HepG2 (cell line): Measurements from ENCODE around the gene ZBTB8OS. TPM values are rescaled to one million over a fixed set of nuclear protein-coding genes. Genes with fewer than 3 reads are reported as not detected.
A peak's percentile ranks its signal among the peaks of the same experiment; 100 is the strongest.

ENCODE experiments used
- HOXA5 ChIP-seq: sonication (generic); formaldehyde crosslinking; IDR thresholded peaks from 2 replicates; pipeline ENCODE4 v1.4.0; 2020; ENCODE audit warnings: missing genetic modification reagents
- KLF12 ChIP-seq: sonication (generic); formaldehyde crosslinking; IDR thresholded peaks from 2 replicates; pipeline ENCODE4 v1.4.0; 2020; ENCODE audit warnings: missing genetic modification reagents, borderline replicate concordance
- NRL ChIP-seq: sonication (generic); formaldehyde crosslinking; IDR thresholded peaks from 2 replicates; pipeline ENCODE4 v1.5.0; 2020; ENCODE audit warnings: missing genetic modification reagents, mild to moderate bottlenecking, moderate library complexity, borderline replicate concordance
- PAX8 ChIP-seq: sonication (generic); formaldehyde crosslinking; IDR thresholded peaks from 2 replicates; pipeline ENCODE4 v1.8.0; 2022; ENCODE audit warnings: mild to moderate bottlenecking, missing genetic modification reagents, borderline replicate concordance
- PHF8 ChIP-seq: sonication (generic); formaldehyde crosslinking; IDR thresholded peaks from 2 replicates; pipeline ENCODE4 v1.5.0; 2020; ENCODE audit warnings: missing genetic modification reagents
- PITX1 ChIP-seq: sonication (generic); formaldehyde crosslinking; IDR thresholded peaks from 2 replicates; pipeline ENCODE4 v1.5.1; 2020; ENCODE audit warnings: mild to moderate bottlenecking, missing genetic modification reagents
- U2AF2 ChIP-seq: fragments of 200-400 bp; formaldehyde crosslinking; IDR thresholded peaks from 2 replicates; pipeline ENCODE4 v1.6.1; 2017; ENCODE audit warnings: low read depth, mild to moderate bottlenecking, low read length
- polyA plus RNA-seq, 8 experiments: library from polyadenylated mRNA; depleted of rRNA in 3 of 8; stranded (reverse) in 7 of 8; unstranded in 1 of 8; fragments of >200 nt; fragmentation: Illumina TruSeq in 4 of 8; extraction: Trizol in 4 of 8; gene quantifications; 2 replicates each; pipeline versions ENCODE4 v1.2.1 to v1.2.3, GENCODE V29; 2011 to 2016; ENCODE audit warnings: low read depth in 4 of 8, missing spikeins in 1 of 8, mixed read lengths in 1 of 8; ENCODE audit not compliant: insufficient read depth in 1 of 8
- total RNA-seq, 5 experiments: library from RNA; depleted of rRNA; stranded (reverse); fragments of >200 nt; fragmentation: Illumina TruSeq; extraction: Trizol; gene quantifications; 2 replicates each; pipeline ENCODE4 v1.2.3, GENCODE V29; 2016; ENCODE audit warnings: low read depth in 1 of 5
- TF ChIP-seq, protein P1 (sequence below): sonication (generic); formaldehyde crosslinking; IDR thresholded peaks from 2 replicates; pipeline ENCODE4 v1.4.0; 2020; ENCODE audit warnings: low read depth, mild to moderate bottlenecking, missing genetic modification reagents
- TF ChIP-seq, protein P2 (sequence below), 2 experiments: fragments of 450-650 bp in 1 of 2; sonication (generic) in 1 of 2; formaldehyde crosslinking in 1 of 2; IDR thresholded peaks; 2 replicates each; pipeline versions ENCODE4 v1.6.1 to v1.8.0; 2016 to 2022; ENCODE audit warnings: antibody characterized with exemption in 1 of 2, mild to moderate bottlenecking in 1 of 2, missing genetic modification reagents in 1 of 2
- TF ChIP-seq, protein P3 (sequence below): sonication (generic); formaldehyde crosslinking; IDR thresholded peaks from 2 replicates; pipeline ENCODE4 v1.5.0; 2020; ENCODE audit warnings: mild to moderate bottlenecking, missing genetic modification reagents
- TF ChIP-seq, protein P4 (sequence below): sonication (generic); formaldehyde crosslinking; IDR thresholded peaks from 2 replicates; pipeline ENCODE4 v1.8.0; 2022; ENCODE audit warnings: mild to moderate bottlenecking, missing genetic modification reagents
- TF ChIP-seq, protein P5 (sequence below): sonication (generic); formaldehyde crosslinking; IDR thresholded peaks from 2 replicates; pipeline ENCODE4 v1.4.0; 2020; ENCODE audit warnings: missing genetic modification reagents, borderline replicate concordance

ZBTB8OS gene
- total and polyA plus RNA-seq, 2 of the 13 experiments (the other 11 are each of a cell fraction or from before 2014, with no cell fraction given) = 57.7 to 84.8 TPM

DNA sequence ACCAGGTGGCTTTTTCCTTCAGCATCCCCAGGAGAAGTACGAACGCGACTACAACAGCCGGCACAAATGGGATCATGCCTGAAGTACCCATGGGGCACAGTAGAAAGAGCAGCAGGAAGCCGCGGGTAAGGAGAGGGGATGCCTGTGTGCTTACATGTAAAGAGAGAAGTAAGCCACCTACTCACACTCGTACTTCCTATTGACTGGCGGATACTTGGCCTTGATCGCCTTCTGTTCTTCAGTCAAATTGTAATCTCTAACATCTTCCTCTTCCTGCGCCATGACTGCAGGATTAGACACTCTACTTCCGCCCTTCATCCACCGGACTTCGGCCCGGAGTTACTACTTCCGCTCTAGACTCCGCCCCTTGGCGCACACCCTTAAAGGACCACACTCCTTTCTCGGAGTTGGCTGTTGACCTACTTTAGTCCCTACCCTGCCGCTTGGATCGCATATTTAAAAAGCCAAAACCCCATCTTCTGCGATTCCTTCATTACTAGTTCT lies at the start of gene ZBTB8OS (continued):
- TF ChIP-seq, protein P1, sequence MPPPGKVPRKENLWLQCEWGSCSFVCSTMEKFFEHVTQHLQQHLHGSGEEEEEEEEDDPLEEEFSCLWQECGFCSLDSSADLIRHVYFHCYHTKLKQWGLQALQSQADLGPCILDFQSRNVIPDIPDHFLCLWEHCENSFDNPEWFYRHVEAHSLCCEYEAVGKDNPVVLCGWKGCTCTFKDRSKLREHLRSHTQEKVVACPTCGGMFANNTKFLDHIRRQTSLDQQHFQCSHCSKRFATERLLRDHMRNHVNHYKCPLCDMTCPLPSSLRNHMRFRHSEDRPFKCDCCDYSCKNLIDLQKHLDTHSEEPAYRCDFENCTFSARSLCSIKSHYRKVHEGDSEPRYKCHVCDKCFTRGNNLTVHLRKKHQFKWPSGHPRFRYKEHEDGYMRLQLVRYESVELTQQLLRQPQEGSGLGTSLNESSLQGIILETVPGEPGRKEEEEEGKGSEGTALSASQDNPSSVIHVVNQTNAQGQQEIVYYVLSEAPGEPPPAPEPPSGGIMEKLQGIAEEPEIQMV (CRISPR knock-in tag) = no peak
- TF ChIP-seq, protein P2, sequence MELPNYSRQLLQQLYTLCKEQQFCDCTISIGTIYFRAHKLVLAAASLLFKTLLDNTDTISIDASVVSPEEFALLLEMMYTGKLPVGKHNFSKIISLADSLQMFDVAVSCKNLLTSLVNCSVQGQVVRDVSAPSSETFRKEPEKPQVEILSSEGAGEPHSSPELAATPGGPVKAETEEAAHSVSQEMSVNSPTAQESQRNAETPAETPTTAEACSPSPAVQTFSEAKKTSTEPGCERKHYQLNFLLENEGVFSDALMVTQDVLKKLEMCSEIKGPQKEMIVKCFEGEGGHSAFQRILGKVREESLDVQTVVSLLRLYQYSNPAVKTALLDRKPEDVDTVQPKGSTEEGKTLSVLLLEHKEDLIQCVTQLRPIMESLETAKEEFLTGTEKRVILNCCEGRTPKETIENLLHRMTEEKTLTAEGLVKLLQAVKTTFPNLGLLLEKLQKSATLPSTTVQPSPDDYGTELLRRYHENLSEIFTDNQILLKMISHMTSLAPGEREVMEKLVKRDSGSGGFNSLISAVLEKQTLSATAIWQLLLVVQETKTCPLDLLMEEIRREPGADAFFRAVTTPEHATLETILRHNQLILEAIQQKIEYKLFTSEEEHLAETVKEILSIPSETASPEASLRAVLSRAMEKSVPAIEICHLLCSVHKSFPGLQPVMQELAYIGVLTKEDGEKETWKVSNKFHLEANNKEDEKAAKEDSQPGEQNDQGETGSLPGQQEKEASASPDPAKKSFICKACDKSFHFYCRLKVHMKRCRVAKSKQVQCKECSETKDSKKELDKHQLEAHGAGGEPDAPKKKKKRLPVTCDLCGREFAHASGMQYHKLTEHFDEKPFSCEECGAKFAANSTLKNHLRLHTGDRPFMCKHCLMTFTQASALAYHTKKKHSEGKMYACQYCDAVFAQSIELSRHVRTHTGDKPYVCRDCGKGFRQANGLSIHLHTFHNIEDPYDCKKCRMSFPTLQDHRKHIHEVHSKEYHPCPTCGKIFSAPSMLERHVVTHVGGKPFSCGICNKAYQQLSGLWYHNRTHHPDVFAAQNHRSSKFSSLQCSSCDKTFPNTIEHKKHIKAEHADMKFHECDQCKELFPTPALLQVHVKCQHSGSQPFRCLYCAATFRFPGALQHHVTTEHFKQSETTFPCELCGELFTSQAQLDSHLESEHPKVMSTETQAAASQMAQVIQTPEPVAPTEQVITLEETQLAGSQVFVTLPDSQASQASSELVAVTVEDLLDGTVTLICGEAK (IDR thresholded peaks at IDR 0.05) = peak; percentile 68
- TF ChIP-seq, protein P2 (CRISPR knock-in tag; IDR thresholded peaks at IDR 0.05) = no peak
- TF ChIP-seq KLF12 (CRISPR knock-in tag) (peak; percentile 7; the same call in 1 of the 2 replicates), PHF8 (CRISPR knock-in tag) (peak; percentile 66), HOXA5 (CRISPR knock-in tag) (peak; percentile 18; the same call in 1 of the 2 replicates), PAX8 (no peak), NRL (no peak), PITX1 (CRISPR knock-in tag) (peak; percentile 73), U2AF2 (no peak)
- TF ChIP-seq, protein P3, sequence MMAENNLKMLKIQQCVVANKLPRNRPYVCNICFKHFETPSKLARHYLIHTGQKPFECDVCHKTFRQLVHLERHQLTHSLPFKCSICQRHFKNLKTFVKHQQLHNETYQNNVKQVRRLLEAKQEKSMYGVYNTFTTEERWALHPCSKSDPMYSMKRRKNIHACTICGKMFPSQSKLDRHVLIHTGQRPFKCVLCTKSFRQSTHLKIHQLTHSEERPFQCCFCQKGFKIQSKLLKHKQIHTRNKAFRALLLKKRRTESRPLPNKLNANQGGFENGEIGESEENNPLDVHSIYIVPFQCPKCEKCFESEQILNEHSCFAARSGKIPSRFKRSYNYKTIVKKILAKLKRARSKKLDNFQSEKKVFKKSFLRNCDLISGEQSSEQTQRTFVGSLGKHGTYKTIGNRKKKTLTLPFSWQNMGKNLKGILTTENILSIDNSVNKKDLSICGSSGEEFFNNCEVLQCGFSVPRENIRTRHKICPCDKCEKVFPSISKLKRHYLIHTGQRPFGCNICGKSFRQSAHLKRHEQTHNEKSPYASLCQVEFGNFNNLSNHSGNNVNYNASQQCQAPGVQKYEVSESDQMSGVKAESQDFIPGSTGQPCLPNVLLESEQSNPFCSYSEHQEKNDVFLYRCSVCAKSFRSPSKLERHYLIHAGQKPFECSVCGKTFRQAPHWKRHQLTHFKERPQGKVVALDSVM (CRISPR knock-in tag) = no peak
- TF ChIP-seq, protein P4, sequence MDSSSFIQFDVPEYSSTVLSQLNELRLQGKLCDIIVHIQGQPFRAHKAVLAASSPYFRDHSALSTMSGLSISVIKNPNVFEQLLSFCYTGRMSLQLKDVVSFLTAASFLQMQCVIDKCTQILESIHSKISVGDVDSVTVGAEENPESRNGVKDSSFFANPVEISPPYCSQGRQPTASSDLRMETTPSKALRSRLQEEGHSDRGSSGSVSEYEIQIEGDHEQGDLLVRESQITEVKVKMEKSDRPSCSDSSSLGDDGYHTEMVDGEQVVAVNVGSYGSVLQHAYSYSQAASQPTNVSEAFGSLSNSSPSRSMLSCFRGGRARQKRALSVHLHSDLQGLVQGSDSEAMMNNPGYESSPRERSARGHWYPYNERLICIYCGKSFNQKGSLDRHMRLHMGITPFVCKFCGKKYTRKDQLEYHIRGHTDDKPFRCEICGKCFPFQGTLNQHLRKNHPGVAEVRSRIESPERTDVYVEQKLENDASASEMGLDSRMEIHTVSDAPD (CRISPR knock-in tag) = 0 out of 2 replicates have a peak, but pooled peaks have one; percentile 15
- TF ChIP-seq, protein P5, sequence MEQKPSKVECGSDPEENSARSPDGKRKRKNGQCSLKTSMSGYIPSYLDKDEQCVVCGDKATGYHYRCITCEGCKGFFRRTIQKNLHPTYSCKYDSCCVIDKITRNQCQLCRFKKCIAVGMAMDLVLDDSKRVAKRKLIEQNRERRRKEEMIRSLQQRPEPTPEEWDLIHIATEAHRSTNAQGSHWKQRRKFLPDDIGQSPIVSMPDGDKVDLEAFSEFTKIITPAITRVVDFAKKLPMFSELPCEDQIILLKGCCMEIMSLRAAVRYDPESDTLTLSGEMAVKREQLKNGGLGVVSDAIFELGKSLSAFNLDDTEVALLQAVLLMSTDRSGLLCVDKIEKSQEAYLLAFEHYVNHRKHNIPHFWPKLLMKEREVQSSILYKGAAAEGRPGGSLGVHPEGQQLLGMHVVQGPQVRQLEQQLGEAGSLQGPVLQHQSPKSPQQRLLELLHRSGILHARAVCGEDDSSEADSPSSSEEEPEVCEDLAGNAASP = 0 out of 2 replicates have a peak, but pooled peaks have one; percentile 31
